Dedifferentiated amniotic fluid mesenchymal stem cell (primary cell): ENCODE data around the gene OCSTAMP.

Experiments
- DNase-seq: peaks from one replicate; pipeline ENCODE4 v3.0.0-alpha.2; 2016; ENCODE audit errors: extremely low spot score

Gene OCSTAMP, protein sequence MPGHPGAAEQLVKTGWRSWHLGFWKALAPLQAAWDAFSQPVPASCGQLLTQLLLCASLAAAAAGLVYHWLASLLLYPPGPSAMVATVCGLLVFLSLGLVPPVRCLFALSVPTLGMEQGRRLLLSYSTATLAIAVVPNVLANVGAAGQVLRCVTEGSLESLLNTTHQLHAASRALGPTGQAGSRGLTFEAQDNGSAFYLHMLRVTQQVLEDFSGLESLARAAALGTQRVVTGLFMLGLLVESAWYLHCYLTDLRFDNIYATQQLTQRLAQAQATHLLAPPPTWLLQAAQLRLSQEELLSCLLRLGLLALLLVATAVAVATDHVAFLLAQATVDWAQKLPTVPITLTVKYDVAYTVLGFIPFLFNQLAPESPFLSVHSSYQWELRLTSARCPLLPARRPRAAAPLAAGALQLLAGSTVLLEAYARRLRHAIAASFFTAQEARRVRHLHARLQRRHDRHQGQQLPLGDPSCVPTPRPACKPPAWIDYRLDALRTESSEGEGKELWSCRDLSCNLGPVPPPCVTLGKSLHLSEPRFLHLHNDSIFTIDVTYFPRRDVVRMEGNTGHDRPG

DNA sequence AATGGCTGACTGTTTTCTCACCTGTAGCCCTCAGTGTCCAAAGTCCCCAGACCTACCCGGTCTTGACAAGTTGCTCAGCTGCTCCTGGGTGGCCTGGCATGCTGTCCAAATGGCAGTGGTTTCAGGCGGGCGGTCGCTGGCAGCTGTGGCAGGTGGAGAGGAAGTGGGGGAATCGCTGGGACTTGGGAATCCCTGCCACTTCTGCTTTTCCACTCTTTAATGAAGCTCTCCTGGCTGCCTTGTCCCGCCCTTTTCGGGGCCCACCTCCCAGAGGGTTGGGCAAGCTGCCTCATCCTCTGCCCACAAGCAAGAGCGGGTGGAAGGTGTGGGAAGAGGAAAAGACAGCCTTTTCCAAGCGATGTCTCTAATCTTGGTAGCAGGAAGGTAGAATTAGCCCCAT is at the start of gene OCSTAMP:
Gene OCSTAMP, minus strand, starts transcription at position 194 of the 400 bp plus-strand sequence. Its CDS starts 94 bp downstream, at position 100.
- no peak for DNase-seq

- no peak for DNase-seq
These were observed 49.0 kb upstream of the OCSTAMP start for GRCh38 chr20:46599227-46599987.

- DNase-seq = no peak
These were observed 45.5 kb upstream of the OCSTAMP start for GRCh38 chr20:46595933-46596332.

DNA sequence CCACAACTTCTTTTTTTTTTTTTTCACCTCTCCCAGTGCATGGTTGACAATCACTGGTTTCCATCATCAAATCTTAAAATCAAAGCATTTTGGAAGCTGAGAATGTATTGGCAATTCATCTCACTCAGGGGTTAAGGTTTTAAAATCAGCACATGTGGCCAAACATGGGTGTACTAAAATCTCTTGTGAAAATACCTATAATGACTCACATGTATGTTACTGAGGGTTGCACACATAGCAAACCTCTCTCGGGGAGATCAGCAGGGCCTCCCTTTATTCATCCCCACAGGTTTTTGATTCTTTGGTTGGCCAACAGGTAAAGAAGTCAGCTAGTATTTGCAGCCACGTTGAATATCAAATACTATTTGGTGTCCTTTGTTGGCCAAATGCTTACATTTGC is 44.3 kb upstream of the OCSTAMP start:
- DNase-seq = no peak

GRCh38 chr20:46592580-46593362 is 42.3 kb upstream of the OCSTAMP start:
- no peak for DNase-seq

- no peak for DNase-seq
These were observed 40.0 kb upstream of the OCSTAMP start for GRCh38 chr20:46590443-46590842.

GRCh38 chr20:46588532-46589511 is 38.4 kb upstream of the OCSTAMP start:
- DNase-seq = no peak

DNA sequence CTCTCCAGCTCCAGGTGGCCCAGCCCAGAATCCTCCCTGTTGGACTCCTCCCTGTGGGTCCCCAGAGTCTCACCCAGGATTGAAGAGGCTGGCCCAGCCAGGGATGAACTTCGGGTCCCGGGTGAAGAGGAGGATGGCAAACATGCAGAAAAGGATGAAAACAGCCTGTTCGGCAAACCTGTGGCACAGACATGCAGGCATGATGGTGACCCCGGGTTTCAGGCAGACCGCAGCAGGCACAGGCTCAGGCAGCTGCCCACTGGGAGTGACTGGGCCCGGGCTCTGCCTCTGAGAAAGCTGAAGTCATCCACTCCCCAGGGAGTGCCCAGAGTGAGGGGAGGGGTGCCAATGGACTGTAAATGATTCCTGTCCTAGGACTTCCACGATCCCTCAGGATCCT is 37.5 kb upstream of the OCSTAMP start:
- DNase-seq = no peak

DNA sequence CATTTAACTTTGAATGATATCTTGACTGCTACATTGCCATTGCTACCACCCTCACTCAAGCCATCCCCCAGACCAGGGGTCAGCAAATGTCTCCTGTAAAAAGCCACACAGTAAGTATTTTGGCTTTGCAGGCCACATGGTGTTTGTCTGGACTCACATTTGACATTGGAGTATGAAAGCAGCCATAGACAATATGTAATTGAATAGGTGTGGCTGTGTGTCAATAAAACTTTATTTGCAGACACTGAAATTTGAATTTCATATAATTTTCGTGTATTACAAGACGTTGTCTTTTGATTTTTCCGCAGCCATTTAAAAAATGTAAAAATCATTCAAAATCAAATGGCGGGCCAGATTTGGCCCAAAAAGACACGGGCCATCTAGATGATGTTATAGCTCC is 36.3 kb upstream of the OCSTAMP start:
- no peak for DNase-seq

- no peak for DNase-seq
These were observed 34.1 kb upstream of the OCSTAMP start for GRCh38 chr20:46584508-46584907.

- no peak for DNase-seq
These were observed 33.2 kb upstream of the OCSTAMP start for GRCh38 chr20:46583411-46584214.

DNA sequence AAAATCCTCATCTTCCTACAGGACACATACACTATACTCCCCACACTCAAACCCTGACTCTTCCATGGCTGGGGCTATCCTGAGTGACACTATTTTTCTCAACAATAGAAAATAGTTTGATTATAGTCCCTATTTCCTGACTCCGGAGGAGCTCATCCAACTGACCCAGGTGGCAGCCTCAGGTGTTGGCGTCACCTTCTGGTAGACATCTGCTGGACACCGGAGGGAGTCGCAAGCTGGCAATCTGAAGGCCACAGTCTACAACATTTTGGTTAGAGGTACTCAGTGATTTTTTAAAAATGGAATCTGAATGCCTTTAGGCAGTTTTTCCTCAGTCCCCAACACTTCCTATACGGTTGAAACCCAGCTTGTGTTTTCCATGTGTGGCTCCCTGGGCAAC is 32.2 kb upstream of the OCSTAMP start:
- DNase-seq = no peak

DNA sequence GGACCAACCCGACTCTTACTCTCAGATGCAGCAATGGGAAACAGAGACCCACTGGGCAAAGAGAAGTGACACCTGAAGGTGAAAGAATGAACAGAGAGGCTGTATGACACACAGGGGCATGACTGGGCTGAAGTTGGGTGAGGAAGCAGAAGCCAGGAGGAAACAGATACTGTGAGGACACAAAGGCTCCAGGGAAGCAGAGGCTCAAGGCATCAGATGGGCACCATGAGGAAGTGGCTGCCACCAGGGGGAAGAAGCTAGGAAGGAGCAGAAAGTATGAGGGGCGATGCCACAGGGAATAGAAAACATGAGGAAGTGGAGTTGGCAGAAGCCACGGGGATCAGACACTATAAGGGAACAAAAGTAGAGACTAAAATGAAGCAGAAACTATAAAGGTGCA is 30.9 kb upstream of the OCSTAMP start:
- DNase-seq = no peak

GRCh38 chr20:46580613-46581205 is 30.3 kb upstream of the OCSTAMP start:
- no peak for DNase-seq

- no peak for DNase-seq
These were observed 28.3 kb upstream of the OCSTAMP start for GRCh38 chr20:46578745-46579144.

DNA sequence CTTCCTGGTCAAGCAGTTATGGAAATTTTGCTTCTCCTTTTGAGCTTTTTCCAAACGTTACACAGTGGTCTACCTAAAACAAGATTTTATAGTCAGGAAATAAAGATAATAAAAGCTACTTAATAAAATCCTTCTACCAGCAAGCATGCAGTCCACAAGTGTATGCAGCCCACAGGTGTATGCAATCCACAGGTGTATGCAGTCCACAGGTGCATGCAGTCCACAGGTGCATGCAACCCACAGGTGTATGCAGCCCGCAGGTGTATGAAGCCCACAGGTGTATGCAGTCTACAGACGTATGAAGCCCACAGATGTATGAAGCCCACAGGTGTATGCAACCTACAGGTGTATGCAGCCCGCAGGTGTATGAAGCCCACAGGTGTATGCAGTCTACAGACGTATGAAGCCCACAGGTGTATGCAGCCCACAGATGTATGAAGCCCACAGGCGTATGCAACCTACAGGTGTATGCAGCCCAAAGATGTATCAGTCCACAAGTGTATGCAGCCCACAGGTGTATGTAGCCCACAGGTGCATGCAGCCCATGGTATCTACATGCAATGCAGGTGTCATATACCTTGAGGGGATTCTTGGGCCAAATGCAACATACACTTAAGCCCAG is 26.4 kb upstream of the OCSTAMP start:
- no peak for DNase-seq

- DNase-seq = no peak
These were observed 25.5 kb upstream of the OCSTAMP start for GRCh38 chr20:46575937-46576461.

GRCh38 chr20:46575394-46575793 is 24.9 kb upstream of the OCSTAMP start:
- no peak for DNase-seq
